Measurements from ENCODE around the gene CTF1. TPM values are rescaled to one million over a fixed set of nuclear protein-coding genes. Genes with fewer than 3 reads are reported as not detected.
"Not testable (repeated sequence)": the region's sequence is repeated elsewhere in the genome, so short reads cannot be mapped to it uniquely, and the experiment has no call there.

The CTF1 gene
- total and polyA plus RNA-seq, 7 experiments from 2014 or later: 0.17 to 0.54 (median 0.40) TPM; not detected in 3

- intact Hi-C loops (cut with micrococcal nuclease): loop anchor here in 1 of 2 donors (10.0 kb wide), 1 partner anchor 554 kb away; the partner anchor contains the start of genes MYL11 and TBC1D10B
- Mint-ChIP-seq H3K36me3 (peaks cover 0 to 7% (median 2%) of the 10 kb centered on the region in 5 donors), H3K9me3 (no peaks in the 10 kb centered on the region), H3K27ac (no peak overlapping the region), H3K4me3 (no peak overlapping the region), H3K4me1 (peaks cover 0 to 22% (median 15%) of the 10 kb centered on the region in 7 donors), H3K27me3 (no peaks in the 10 kb centered on the region)
- Histone ChIP-seq H3K36me3 (ENCODE audit: control insufficient read depth in 2 of 3, insufficient read depth in 3 of 3, low read length in 3 of 3) (peaks cover 0 to 35% (median 0%) of the 10 kb centered on the region in 3 experiments), H3K4me1 (ENCODE audit: control insufficient read depth in 2 of 2, insufficient read depth in 2 of 2, low read length in 2 of 2) (no peaks in the 10 kb centered on the region), H3K4me3 (ENCODE audit: low read length) (no peak overlapping the region), H3K27me3 (ENCODE audit: control insufficient read depth in 2 of 2, insufficient read depth in 2 of 2, low read length in 2 of 2) (no peaks in the 10 kb centered on the region), H3K27ac (ENCODE audit: low read depth, low read length) (no peak overlapping the region), H3K9me3 (ENCODE audit: control insufficient read depth in 2 of 3, low read length in 3 of 3) (no peaks in the 10 kb centered on the region)
- no peak for DNase-seq
- POLR2A ChIA-PET: interaction anchor here (0.5 kb wide), 1 partner anchor 34 kb away, joined by 3 read pairs; no protein-coding TSS in a partner anchor
- CTCF ChIA-PET: no interaction called here
- ATAC-seq: no peak
Measured at GRCh38 chr16:30929167-30929566, 32.8 kb downstream of the CTF1 start.

DNA sequence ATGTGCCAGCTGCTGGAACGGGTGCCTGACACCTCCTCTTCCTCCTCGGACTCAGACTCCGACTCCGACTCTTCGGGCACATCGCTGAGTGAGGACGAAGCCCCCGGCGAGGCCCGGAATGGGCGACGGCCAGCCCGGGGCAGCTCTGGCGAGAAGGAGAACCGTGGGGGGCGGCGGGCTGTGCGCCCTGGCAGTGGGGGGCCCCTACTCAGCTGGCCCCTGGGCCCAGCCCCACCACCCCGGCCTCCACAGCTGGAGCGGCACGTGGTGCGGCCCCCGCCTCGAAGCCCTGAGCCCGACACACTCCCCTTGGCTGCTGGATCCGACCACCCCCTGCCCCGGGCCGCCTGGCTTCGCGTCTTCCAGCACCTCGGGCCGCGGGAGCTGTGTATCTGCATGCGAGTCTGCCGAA is 33.8 kb downstream of the CTF1 start:
- Histone ChIP-seq H3K27ac (ENCODE audit: low read depth, low read length) (no peak overlapping the region), H3K4me3 (ENCODE audit: low read length) (no peak overlapping the region), H3K4me1 (ENCODE audit: control insufficient read depth in 2 of 2, insufficient read depth in 2 of 2, low read length in 2 of 2) (no peaks in the 10 kb centered on the region), H3K36me3 (ENCODE audit: control insufficient read depth in 2 of 3, insufficient read depth in 3 of 3, low read length in 3 of 3) (peaks cover 0 to 35% (median 0%) of the 10 kb centered on the region in 3 experiments), H3K9me3 (ENCODE audit: control insufficient read depth in 2 of 3, low read length in 3 of 3) (no peaks in the 10 kb centered on the region), H3K27me3 (ENCODE audit: control insufficient read depth in 2 of 2, insufficient read depth in 2 of 2, low read length in 2 of 2) (no peaks in the 10 kb centered on the region)
- intact Hi-C loops (cut with micrococcal nuclease): no loop called here
- DNase-seq (no peak), ATAC-seq (no peak)
- H3K9me3 Mint-ChIP-seq: no peaks in the 10 kb centered on the region
- ChIA-PET POLR2A (interaction anchor here (1.2 kb wide), 1 partner anchor 56 kb away, joined by 3 read pairs; no protein-coding TSS in a partner anchor), CTCF (no interaction called here)
- H3K4me3 Mint-ChIP-seq: no peak overlapping the region
- H3K27ac Mint-ChIP-seq: no peak overlapping the region
- H3K4me1 Mint-ChIP-seq: peaks cover 8 to 25% (median 16%) of the 10 kb centered on the region in 7 donors
- peaks cover 0 to 9% (median 2%) of the 10 kb centered on the region in 5 donors for H3K36me3 Mint-ChIP-seq
- no peaks in the 10 kb centered on the region for H3K27me3 Mint-ChIP-seq

DNA sequence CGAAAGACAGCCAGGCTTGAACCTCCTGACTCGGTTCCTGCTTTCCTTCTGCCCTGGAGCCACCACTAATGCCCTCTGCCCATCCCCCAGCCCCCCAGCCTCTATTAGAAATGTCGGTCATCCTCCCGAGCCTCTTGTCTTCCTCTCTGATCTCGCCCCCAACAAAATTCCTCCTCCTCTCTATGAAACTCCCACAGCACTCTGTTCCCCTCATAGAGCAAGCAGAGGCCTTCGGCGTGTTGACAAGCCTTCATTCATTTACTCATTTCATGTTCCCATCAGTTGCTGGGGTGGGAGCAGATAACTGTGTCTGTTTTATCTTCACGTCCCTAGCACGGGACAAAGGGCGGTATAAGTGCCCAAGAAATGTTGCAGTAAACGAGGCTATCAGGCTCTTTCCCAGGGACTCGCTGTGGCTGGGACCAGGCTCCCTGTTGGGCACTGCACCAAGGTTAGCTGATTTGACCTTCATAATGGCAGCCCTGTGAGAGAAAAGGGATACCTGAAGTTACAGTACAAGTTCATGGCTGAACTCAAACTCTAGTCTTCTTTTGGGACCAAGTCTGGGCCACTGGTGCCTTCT is 34.7 kb downstream of the CTF1 start:
- no peak overlapping the region for H3K27ac ChIP-seq (ENCODE audit: low read depth, low read length)
- H3K4me3 ChIP-seq (ENCODE audit: low read length): no peak overlapping the region
- H3K36me3 ChIP-seq (ENCODE audit: control insufficient read depth in 2 of 3, insufficient read depth in 3 of 3, low read length in 3 of 3): peaks cover 0 to 35% (median 0%) of the 10 kb centered on the region in 3 experiments
- H3K36me3 Mint-ChIP-seq: peaks cover 0 to 11% (median 2%) of the 10 kb centered on the region in 5 donors
- H3K4me3 Mint-ChIP-seq: no peak overlapping the region
- CTCF ChIA-PET: interaction anchor here (0.8 kb wide), 1 partner anchor 13 kb away, joined by 3 read pairs; no protein-coding TSS in a partner anchor
- H3K27ac Mint-ChIP-seq: no peak overlapping the region
- H3K4me1 ChIP-seq (ENCODE audit: control insufficient read depth in 2 of 2, insufficient read depth in 2 of 2, low read length in 2 of 2): no peaks in the 10 kb centered on the region
- H3K27me3 ChIP-seq (ENCODE audit: control insufficient read depth in 2 of 2, insufficient read depth in 2 of 2, low read length in 2 of 2): no peaks in the 10 kb centered on the region
- no peaks in the 10 kb centered on the region for H3K9me3 ChIP-seq (ENCODE audit: control insufficient read depth in 2 of 3, low read length in 3 of 3)
- ATAC-seq (no peak), DNase-seq (no peak)
- H3K27me3 Mint-ChIP-seq: no peaks in the 10 kb centered on the region
- H3K4me1 Mint-ChIP-seq: peaks cover 10 to 25% (median 15%) of the 10 kb centered on the region in 7 donors
- POLR2A ChIA-PET: no interaction called here
- no peaks in the 10 kb centered on the region for H3K9me3 Mint-ChIP-seq
- intact Hi-C loops (cut with micrococcal nuclease): no loop called here

- H3K27ac ChIP-seq (ENCODE audit: low read depth, low read length): no peak overlapping the region
- Mint-ChIP-seq H3K27ac (peak overlapping the region in 8 of 9 donors; percentile 27 to 87 (median 45)), H3K36me3 (peaks cover 0 to 11% (median 2%) of the 10 kb centered on the region in 5 donors), H3K4me1 (peaks cover 9 to 25% (median 15%) of the 10 kb centered on the region in 7 donors), H3K27me3 (no peaks in the 10 kb centered on the region), H3K9me3 (no peaks in the 10 kb centered on the region), H3K4me3 (peak overlapping the region in 1 of 10 donors; percentile 5)
- ChIA-PET POLR2A (interaction anchor here (0.5 to 1.1 kb wide), 2 partner anchors 17 to 246 kb away, joined by 3 read pairs; no protein-coding TSS in a partner anchor), CTCF (interaction anchor here (1.2 to 1.7 kb wide), 2 partner anchors 9 to 12 kb away, joined by 3 to 4 read pairs; no protein-coding TSS in a partner anchor)
- ATAC-seq (peak; percentile 72), DNase-seq (no peak)
- no peaks in the 10 kb centered on the region for H3K9me3 ChIP-seq (ENCODE audit: control insufficient read depth in 2 of 3, low read length in 3 of 3)
- no peaks in the 10 kb centered on the region for H3K4me1 ChIP-seq (ENCODE audit: control insufficient read depth in 2 of 2, insufficient read depth in 2 of 2, low read length in 2 of 2)
- intact Hi-C loops (cut with micrococcal nuclease): no loop called here
- H3K27me3 ChIP-seq (ENCODE audit: control insufficient read depth in 2 of 2, insufficient read depth in 2 of 2, low read length in 2 of 2): no peaks in the 10 kb centered on the region
- H3K4me3 ChIP-seq (ENCODE audit: low read length): no peak overlapping the region
- H3K36me3 ChIP-seq (ENCODE audit: control insufficient read depth in 2 of 3, insufficient read depth in 3 of 3, low read length in 3 of 3): peaks cover 0 to 22% (median 0%) of the 10 kb centered on the region in 3 experiments
Measured at GRCh38 chr16:30934827-30935557, 38.6 kb downstream of the CTF1 start.

DNA sequence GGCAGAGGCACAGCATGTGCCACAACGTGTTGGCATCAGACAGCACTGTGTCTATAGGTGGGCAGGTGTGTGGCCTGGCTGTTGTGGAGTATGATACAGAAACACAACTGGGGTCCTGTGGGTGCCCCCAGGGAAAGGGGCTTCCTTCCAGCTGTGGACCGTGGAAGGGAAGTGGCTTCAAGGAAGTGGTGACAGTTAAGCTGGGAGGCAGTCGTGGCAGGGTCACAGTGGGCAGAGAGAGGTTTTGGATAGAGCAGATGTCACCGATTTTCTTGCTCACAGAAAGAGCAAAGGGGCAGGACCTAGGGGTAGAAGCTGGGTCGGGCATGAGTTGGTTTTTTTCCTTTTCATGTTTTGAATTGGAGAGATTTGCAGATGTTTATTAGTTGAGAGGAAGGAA is 41.3 kb downstream of the CTF1 start:
- no peaks in the 10 kb centered on the region for H3K9me3 ChIP-seq (ENCODE audit: control insufficient read depth in 2 of 3, low read length in 3 of 3)
- peaks cover 5 to 8% of the 10 kb centered on the region in 2 donors for H3K4me1 ChIP-seq (ENCODE audit: control insufficient read depth in 2 of 2, insufficient read depth in 2 of 2, low read length in 2 of 2)
- POLR2A ChIA-PET: interaction anchor here (0.9 kb wide), 1 partner anchor 124 kb away, joined by 3 read pairs; no protein-coding TSS in a partner anchor
- DNase-seq (no peak), ATAC-seq (no peak)
- intact Hi-C loops (cut with micrococcal nuclease): no loop called here
- CTCF ChIA-PET: no interaction called here
- Mint-ChIP-seq H3K4me3 (no peak overlapping the region), H3K4me1 (peaks cover 15 to 39% (median 19%) of the 10 kb centered on the region in 7 donors), H3K27me3 (no peaks in the 10 kb centered on the region), H3K27ac (peak overlapping the region in 5 of 9 donors; percentile 11 to 84 (median 68)), H3K36me3 (peaks cover 0 to 5% (median under 1%) of the 10 kb centered on the region in 5 donors), H3K9me3 (no peaks in the 10 kb centered on the region)
- no peaks in the 10 kb centered on the region for H3K27me3 ChIP-seq (ENCODE audit: control insufficient read depth in 2 of 2, insufficient read depth in 2 of 2, low read length in 2 of 2)
- H3K36me3 ChIP-seq (ENCODE audit: control insufficient read depth in 2 of 3, insufficient read depth in 3 of 3, low read length in 3 of 3): peaks cover 0 to under 1% (median 0%) of the 10 kb centered on the region in 3 experiments
- no peak overlapping the region for H3K4me3 ChIP-seq (ENCODE audit: low read length)
- no peak overlapping the region for H3K27ac ChIP-seq (ENCODE audit: low read depth, low read length)

DNA sequence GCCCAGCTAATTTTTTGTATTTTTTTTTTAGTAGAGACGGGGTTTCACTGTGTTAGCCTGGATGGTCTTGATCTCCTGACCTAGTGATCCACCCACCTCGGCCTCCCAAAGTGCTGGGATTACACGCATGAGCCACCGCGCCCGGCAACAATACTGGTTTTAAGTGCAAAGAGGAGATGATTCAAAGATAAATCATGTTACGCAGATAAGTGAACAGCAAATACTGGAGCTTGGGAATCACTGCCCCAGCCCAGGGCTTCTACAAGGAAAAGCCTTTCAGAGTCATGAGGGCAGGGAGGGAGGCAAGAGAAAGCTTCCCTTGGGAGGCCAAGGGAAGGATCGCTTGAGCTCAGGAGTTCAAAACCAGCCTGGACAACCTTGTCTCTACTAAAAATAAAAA is 43.2 kb downstream of the CTF1 start:
- H3K4me1 Mint-ChIP-seq: peaks cover 13 to 41% (median 19%) of the 10 kb centered on the region in 7 donors
- ATAC-seq; DNase-seq; H3K9me3 ChIP-seq (ENCODE audit: control insufficient read depth in 2 of 3, low read length in 3 of 3); intact Hi-C loops (cut with micrococcal nuclease); H3K27me3 Mint-ChIP-seq; H3K36me3 ChIP-seq (ENCODE audit: control insufficient read depth in 2 of 3, insufficient read depth in 3 of 3, low read length in 3 of 3); H3K27me3 ChIP-seq (ENCODE audit: control insufficient read depth in 2 of 2, insufficient read depth in 2 of 2, low read length in 2 of 2); H3K4me3 ChIP-seq (ENCODE audit: low read length); H3K27ac Mint-ChIP-seq; H3K27ac ChIP-seq (ENCODE audit: low read depth, low read length); H3K4me1 ChIP-seq (ENCODE audit: control insufficient read depth in 2 of 2, insufficient read depth in 2 of 2, low read length in 2 of 2); H3K9me3 Mint-ChIP-seq; H3K4me3 Mint-ChIP-seq: not testable (repeated sequence)
- POLR2A ChIA-PET: interaction anchor here (0.6 to 2.0 kb wide), 4 partner anchors 10 to 224 kb away, joined by 3 to 6 read pairs (median 4); no protein-coding TSS in a partner anchor
- peaks cover 0 to 10% (median 5%) of the 10 kb centered on the region in 5 donors for H3K36me3 Mint-ChIP-seq
- CTCF ChIA-PET: interaction anchor here (0.6 to 3.8 kb wide), 4 partner anchors 15 to 152 kb away, joined by 3 to 20 read pairs (median 6); no protein-coding TSS in a partner anchor

All from naive thymus-derived CD4-positive, alpha-beta T cell (primary cell).